Urinary bladder (tissue), 4 donors: ENCODE data around the gene IL24. TPM values are rescaled to one million over a fixed set of nuclear protein-coding genes. Genes with fewer than 3 reads are reported as not detected.
"Not testable (repeated sequence)": the region's sequence is repeated elsewhere in the genome, so short reads cannot be mapped to it uniquely, and the experiment has no call there.

Experiments used
- DNase-seq: peaks from one replicate; pipeline ENCODE4 v3.0.0-alpha.2; 2015; ENCODE audit errors: extremely low spot score
- H3K27ac ChIP-seq: one replicate; pipeline ENCODE4 v1.5.1; 2013; ENCODE audit warnings: low read depth, mild to moderate bottlenecking, moderate library complexity
- H3K36me3 ChIP-seq: one replicate; pipeline ENCODE4 v1.6.1; 2013; ENCODE audit warnings: mild to moderate bottlenecking, moderate library complexity; ENCODE audit not compliant: insufficient read depth
- H3K4me1 ChIP-seq: one replicate; pipeline ENCODE4 v1.6.1; 2013; ENCODE audit warnings: mild to moderate bottlenecking, moderate library complexity; ENCODE audit not compliant: insufficient read depth
- H3K4me3 ChIP-seq: one replicate; pipeline ENCODE4 v1.5.1; 2013; ENCODE audit warnings: low read depth, low read length
- WGBS: extraction: QIAGEN DNeasy Blood & Tissue Kit; methylation state at CpG from one replicate; pipeline ENCODE4 v1.1.7; 2013; 5-methylcytosine and 5-hydroxymethylcytosine counted together
- polyA plus RNA-seq: library from polyadenylated mRNA; stranded (reverse); fragments of 200-250 nt; gene quantifications from one replicate; pipeline ENCODE4 v1.2.3, GENCODE V29; 2013
- total RNA-seq: library from RNA; depleted of rRNA; stranded (reverse); fragments of >200 nt; gene quantifications from one replicate; pipeline ENCODE4 v1.2.3, GENCODE V29; 2014
- donor health status: healthy with polysubstance abuse.
- donor health status: healthy.

The IL24 gene, protein sequence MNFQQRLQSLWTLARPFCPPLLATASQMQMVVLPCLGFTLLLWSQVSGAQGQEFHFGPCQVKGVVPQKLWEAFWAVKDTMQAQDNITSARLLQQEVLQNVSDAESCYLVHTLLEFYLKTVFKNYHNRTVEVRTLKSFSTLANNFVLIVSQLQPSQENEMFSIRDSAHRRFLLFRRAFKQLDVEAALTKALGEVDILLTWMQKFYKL
- total RNA-seq (not detected), polyA plus RNA-seq (0.06 TPM)

- Histone ChIP-seq H3K4me1 (no peaks in the 10 kb centered on the region), H3K4me3 (no peak within 1 kb of the TSS), H3K27ac (no peak within 1 kb of the TSS), H3K36me3 (no peaks in the 10 kb centered on the region)
- DNase-seq = no peak
- 67% methylated on average over 4 of the region's 4 CpGs for WGBS
Observed at GRCh38 chr1:206897175-206897574, at the start of gene IL24. IL24 (plus strand) TSS chr1:206897443; CDS start chr1:206897833, 390 bp downstream.

- H3K4me1 ChIP-seq = no peaks in the 10 kb centered on the region
- no peaks in the 10 kb centered on the region for H3K36me3 ChIP-seq
- no peak overlapping the region for H3K27ac ChIP-seq
- 93% methylated on average over 1 of the region's 1 CpG for WGBS
- no peak for DNase-seq
- H3K4me3 ChIP-seq = no peak overlapping the region
Observed at GRCh38 chr1:206847946-206848345, 49.3 kb upstream of the IL24 start.

DNA sequence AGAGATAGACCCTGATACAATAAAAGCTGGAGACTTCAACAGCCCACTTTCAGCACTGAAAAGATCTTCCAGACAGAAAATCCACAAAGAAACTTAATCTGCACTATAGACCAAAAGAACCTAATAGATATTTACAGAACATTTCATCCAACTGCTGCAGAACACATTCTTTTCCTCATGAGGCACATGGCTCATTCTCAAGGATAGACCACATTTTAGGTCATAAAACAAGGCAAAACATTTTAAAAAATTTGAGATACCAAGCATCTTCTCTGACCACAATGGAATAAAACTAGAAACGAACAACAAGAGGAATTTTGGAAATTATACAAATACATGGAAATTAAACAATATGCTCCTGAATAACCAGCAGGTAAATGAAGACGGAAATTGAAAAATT, 46.8 kb upstream of the IL24 start:
- DNase-seq = no peak
- Histone ChIP-seq H3K4me3 (no peak overlapping the region), H3K36me3 (no peaks in the 10 kb centered on the region), H3K27ac (no peak overlapping the region), H3K4me1 (no peaks in the 10 kb centered on the region)
- WGBS = 77% methylated on average over 2 of the region's 2 CpGs

DNA sequence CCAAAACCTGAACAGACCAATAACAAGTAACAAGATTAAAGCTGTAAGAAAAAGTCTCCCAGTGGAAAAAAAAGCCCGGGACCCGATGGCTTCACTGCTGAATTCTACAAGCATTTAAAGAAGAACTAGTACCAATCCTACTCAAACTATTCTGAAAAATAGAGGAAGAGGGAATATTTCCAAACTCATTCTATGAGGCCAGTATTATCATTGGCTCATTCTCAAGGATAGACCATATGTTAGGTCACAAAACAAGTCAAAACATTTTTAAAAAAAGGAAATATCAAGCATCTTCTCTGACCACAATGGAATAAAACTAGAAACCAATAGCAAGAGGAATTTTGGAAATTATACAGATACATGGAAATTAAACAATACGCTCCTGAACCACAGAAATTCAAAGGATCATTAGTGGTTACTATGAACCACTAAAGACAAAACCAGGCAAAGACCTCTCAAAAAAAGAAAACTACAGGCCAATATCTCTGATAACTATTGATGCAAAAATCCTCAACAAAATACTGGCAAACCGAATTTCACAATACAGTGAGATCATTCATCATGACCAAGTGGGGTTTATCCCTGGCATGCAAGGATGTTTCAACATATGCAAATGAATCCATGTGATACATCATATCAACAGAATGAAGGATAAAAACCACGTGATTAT, 45.8 kb upstream of the IL24 start:
- whole genome bisulfite sequencing = 74% methylated on average over 5 of the region's 5 CpGs
- no peaks in the 10 kb centered on the region for H3K36me3 ChIP-seq
- no peak for DNase-seq
- no peaks in the 10 kb centered on the region for H3K4me1 ChIP-seq
- H3K27ac ChIP-seq = no peak overlapping the region
- H3K4me3 ChIP-seq = no peak overlapping the region

DNA sequence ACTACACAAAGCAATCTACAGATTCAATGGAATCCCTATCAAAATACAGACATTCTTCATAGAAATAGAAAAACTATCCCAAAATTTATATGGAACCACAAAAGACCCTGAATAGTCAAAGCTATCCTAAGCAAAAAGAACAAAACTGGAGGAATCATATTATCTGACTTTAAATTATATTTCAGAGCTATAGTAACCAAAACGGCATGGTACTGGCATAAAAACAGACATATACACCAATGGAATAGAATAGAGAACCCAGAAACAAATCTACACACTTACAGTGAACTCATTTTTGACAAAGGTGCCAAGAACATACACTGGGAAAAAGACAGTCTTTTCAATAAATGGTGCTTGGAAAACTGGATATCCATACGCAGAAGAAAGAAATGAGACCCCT, 44.6 kb upstream of the IL24 start:
- DNase-seq, H3K4me3 ChIP-seq, H3K36me3 ChIP-seq, H3K4me1 ChIP-seq, H3K27ac ChIP-seq: not testable (repeated sequence)
- WGBS = 94% methylated on average over 2 of the region's 2 CpGs

GRCh38 chr1:206853696-206854095, 43.5 kb upstream of the IL24 start:
- not testable (repeated sequence) for DNase-seq, H3K36me3 ChIP-seq, H3K4me1 ChIP-seq, H3K4me3 ChIP-seq, H3K27ac ChIP-seq

GRCh38 chr1:206854401-206855129, 42.7 kb upstream of the IL24 start:
- no peak for DNase-seq
- H3K4me1 ChIP-seq = no peaks in the 10 kb centered on the region
- H3K4me3 ChIP-seq = no peak overlapping the region
- WGBS = 77% methylated on average over 3 of the region's 3 CpGs
- H3K36me3 ChIP-seq = no peaks in the 10 kb centered on the region
- no peak overlapping the region for H3K27ac ChIP-seq

- WGBS = 85% methylated on average over 2 of the region's 2 CpGs
- Histone ChIP-seq H3K27ac (no peak overlapping the region), H3K36me3 (no peaks in the 10 kb centered on the region), H3K4me3 (no peak overlapping the region), H3K4me1 (no peaks in the 10 kb centered on the region)
- no peak for DNase-seq
Observed at GRCh38 chr1:206855859-206856258, 41.4 kb upstream of the IL24 start.

- no peak overlapping the region for H3K4me3 ChIP-seq
- no peak for DNase-seq
- no peaks in the 10 kb centered on the region for H3K4me1 ChIP-seq
- WGBS = 91% methylated on average over 5 of the region's 5 CpGs
- H3K36me3 ChIP-seq = no peaks in the 10 kb centered on the region
- no peak overlapping the region for H3K27ac ChIP-seq
Observed at GRCh38 chr1:206856674-206857464, 40.4 kb upstream of the IL24 start.

GRCh38 chr1:206859082-206859521, 38.1 kb upstream of the IL24 start:
- no peak for DNase-seq
- Histone ChIP-seq H3K27ac (no peak overlapping the region), H3K36me3 (no peaks in the 10 kb centered on the region), H3K4me3 (no peak overlapping the region), H3K4me1 (no peaks in the 10 kb centered on the region)
- 72% methylated on average over 5 of the region's 5 CpGs for WGBS

- 88% methylated on average over 4 of the region's 4 CpGs for WGBS
- no peak for DNase-seq
- no peak overlapping the region for H3K4me3 ChIP-seq
- no peaks in the 10 kb centered on the region for H3K36me3 ChIP-seq
- H3K4me1 ChIP-seq = no peaks in the 10 kb centered on the region
- no peak overlapping the region for H3K27ac ChIP-seq
Observed at GRCh38 chr1:206860165-206860564, 37.1 kb upstream of the IL24 start.

GRCh38 chr1:206863266-206863665, 34.0 kb upstream of the IL24 start:
- 62% methylated on average over 1 of the region's 1 CpG for WGBS
- no peak for DNase-seq
- no peak overlapping the region for H3K4me3 ChIP-seq
- H3K36me3 ChIP-seq = no peaks in the 10 kb centered on the region
- no peaks in the 10 kb centered on the region for H3K4me1 ChIP-seq
- H3K27ac ChIP-seq = no peak overlapping the region

- H3K4me3 ChIP-seq = no peak within 1 kb of the TSS
- H3K4me1 ChIP-seq = no peaks in the 10 kb centered on the region
- no peak within 1 kb of the TSS for H3K27ac ChIP-seq
- WGBS = 57% methylated on average over 19 of the region's 19 CpGs
- DNase-seq = no peak
- no peaks in the 10 kb centered on the region for H3K36me3 ChIP-seq
Observed at GRCh38 chr1:206864939-206865671, 32.1 kb upstream of the IL24 start, which contains the start of gene IL20. IL20 (plus strand) TSS chr1:206865623; CDS start chr1:206865853, 230 bp downstream.
